NCI-H2081 (cell line): ENCODE results near the gene RTL1.
A peak's percentile ranks its signal among the peaks of the same experiment; 100 is the strongest.

Experiments
- DNase-seq, 2 experiments: peaks; one replicate each; lab custom pipeline; 2025; lab: John Stamatoyannopoulos, UW

Gene RTL1

DNA sequence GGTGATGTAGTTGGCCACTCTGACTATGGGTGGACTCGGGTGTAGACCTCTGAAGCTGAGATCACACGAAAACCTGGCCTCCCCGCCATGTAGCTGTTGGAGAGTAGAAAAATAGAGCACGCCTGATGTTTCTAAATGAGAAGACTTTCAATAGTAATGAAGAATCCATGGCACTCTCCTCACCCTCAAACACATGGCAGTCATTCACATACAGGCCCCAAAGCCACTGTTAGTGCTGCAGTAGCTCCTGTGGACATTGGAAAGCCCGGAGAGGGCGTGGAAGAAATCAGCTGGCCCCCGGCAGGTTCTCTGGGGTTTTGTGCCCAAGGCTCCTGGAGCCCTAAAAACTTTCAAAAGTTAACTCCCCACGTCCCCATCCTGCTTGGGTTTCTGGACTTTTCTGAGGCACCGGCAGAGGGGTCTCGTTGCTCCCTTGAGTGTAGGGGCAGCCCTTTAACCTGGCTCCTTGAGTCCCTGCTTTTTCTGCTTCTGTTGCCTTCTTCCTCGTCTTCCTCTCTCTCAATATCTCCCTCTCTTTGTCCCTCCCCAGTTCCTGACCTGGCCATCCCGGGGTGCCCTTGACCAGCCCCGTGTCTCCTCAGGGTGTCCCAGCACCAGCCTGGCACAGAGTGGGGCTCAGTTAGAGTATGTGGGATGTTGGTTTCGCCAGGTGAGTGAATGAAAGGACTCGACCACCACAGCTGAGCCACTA lies 69.3 kb downstream of the RTL1 start:
- DNase-seq = no peak

DNA sequence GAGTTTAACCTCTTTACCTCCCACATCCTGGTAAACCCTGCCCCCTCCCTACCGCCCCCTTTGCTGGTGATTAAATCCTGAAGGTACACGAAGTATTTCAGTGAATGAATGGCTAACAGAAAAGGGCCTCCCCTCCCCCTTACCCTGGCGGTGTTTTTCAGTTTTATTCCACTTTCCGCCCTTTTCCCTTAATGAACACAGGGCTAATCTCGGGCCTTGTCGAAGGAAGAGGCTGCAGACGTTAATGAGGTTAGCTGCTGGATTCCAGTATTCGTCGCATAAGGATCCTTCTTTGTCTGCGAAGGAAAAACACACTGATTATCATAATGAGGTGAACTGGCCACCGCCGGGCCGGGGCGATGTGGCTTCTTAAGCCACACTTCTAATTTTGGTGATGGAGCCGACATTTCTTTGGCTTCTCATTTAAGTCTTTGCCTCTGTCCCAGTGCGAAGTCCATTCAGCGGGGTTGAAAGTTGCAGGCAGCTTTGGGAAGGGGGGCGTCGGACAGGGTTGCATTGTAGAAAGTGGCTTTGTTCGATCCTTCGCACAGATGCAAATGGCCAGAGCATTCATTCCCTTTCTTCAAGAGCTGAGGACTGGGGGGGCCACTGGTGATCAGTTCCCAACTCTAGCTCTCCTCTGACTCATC lies 71.1 kb downstream of the RTL1 start:
- no peak for DNase-seq

DNA sequence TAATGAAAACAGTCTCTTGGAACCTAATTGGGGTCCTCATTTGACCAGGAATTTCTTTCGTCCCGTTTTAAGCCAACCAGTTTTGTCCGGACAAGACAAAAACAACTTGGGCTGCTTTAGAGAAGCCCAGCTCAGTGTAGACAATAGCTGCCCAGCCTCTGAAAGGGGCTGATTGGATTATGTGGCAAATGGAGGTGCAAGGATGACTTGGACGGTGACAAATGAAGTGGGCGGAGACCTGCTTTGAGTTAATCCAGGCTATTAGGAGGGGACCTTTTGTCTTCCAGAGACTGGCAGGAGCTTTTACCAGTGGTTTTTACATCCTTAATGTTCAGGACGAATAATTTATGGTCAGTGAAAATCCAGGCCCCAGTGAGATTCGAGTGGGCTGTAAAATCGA lies 72.8 kb downstream of the RTL1 start:
- DNase-seq = peak in 1 of 2 experiments; percentile 42
